Common myeloid progenitor, CD34-positive (primary cell): ENCODE measurements around the gene IGSF23.

ENCODE experiments used
- CTCF ChIA-PET: fragments of 350-600 bp; sonication (Branson Sonifier 250); formaldehyde crosslinking; loops from one replicate; lab custom pipeline; 2021; ENCODE audit warnings: antibody characterized with exemption; lab: Charles Lee
- POLR2A ChIA-PET: fragments of 350-600 bp; sonication (Branson Sonifier 250); formaldehyde crosslinking; loops from one replicate; lab custom pipeline; 2021; ENCODE audit warnings: antibody characterized with exemption; lab: Charles Lee
- DNase-seq, 3 donors: peaks; one replicate each; pipeline versions ENCODE4 v3.0.0 to v3.0.0-alpha.2; 2013
- H3K27ac ChIP-seq, 2 experiments: 1 replicate in 1 of 2; 2 replicates in 1 of 2; pipeline ENCODE4 v1.7.0; 2013; ENCODE audit warnings: inconsistent platforms in 2 of 2, low read length in 2 of 2, mild to moderate bottlenecking in 2 of 2, low read depth in 1 of 2, moderate library complexity in 1 of 2; ENCODE audit not compliant: severe bottlenecking in 2 of 2, insufficient read depth in 1 of 2, poor library complexity in 1 of 2
- H3K27me3 ChIP-seq, 5 experiments: replicated peaks in 2 of 5; 1 replicate in 3 of 5; 2 replicates in 2 of 5; pipeline versions ENCODE4 v1.6.1 to v1.7.0; 2013; ENCODE audit warnings: low read length in 4 of 5, mild to moderate bottlenecking in 2 of 5, moderate library complexity in 2 of 5, inconsistent platforms in 1 of 5; ENCODE audit not compliant: insufficient read depth in 5 of 5, control insufficient read depth in 4 of 5
- H3K36me3 ChIP-seq, 4 experiments: 1 replicate in 2 of 4; 2 replicates in 2 of 4; pipeline versions ENCODE4 v1.6.1 to v1.7.0; 2013; ENCODE audit warnings: low read length in 3 of 4, control low read depth in 1 of 4, mild to moderate bottlenecking in 1 of 4; ENCODE audit not compliant: control insufficient read depth in 4 of 4, insufficient read depth in 4 of 4
- H3K4me1 ChIP-seq, 4 experiments: 1 replicate in 3 of 4; 2 replicates in 1 of 4; pipeline versions ENCODE4 v1.6.1 to v1.7.1; 2013; ENCODE audit warnings: low read length in 3 of 4, mild to moderate bottlenecking in 3 of 4, control low read depth in 1 of 4, inconsistent platforms in 1 of 4, moderate library complexity in 1 of 4; ENCODE audit not compliant: control insufficient read depth in 4 of 4, insufficient read depth in 4 of 4; ENCODE audit errors: control extremely low read depth in 1 of 4
- H3K4me3 ChIP-seq, 7 experiments: 1 replicate in 4 of 7; 2 replicates in 3 of 7; pipeline versions ENCODE4 v1.5.1 to v1.7.0; 2013; ENCODE audit warnings: mild to moderate bottlenecking in 7 of 7, low read length in 6 of 7, moderate library complexity in 6 of 7, inconsistent platforms in 2 of 7, low read depth in 2 of 7, control low read depth in 1 of 7; ENCODE audit not compliant: insufficient read depth in 4 of 7, control insufficient read depth in 1 of 7; ENCODE audit errors: extremely low read depth in 1 of 7
- H3K9me3 ChIP-seq, 5 experiments: 1 replicate in 4 of 5; 2 replicates in 1 of 5; pipeline versions ENCODE4 v1.6.1 to v1.7.1; 2013; ENCODE audit warnings: low read length in 4 of 5, mild to moderate bottlenecking in 2 of 5, inconsistent platforms in 1 of 5, low read depth in 1 of 5, moderate library complexity in 1 of 5; ENCODE audit not compliant: control insufficient read depth in 4 of 5, insufficient read depth in 2 of 5; ENCODE audit errors: control extremely low read depth in 1 of 5
- WGBS: methylation state at CpG from one replicate; pipeline ENCODE4 v1.1.5; 2013; ENCODE audit not compliant: insufficient coverage; 5-methylcytosine and 5-hydroxymethylcytosine counted together

Gene IGSF23

GRCh38 chr19:44645407-44646048, 32.2 kb downstream of the IGSF23 start:
- 90% methylated on average over 2 of the region's 8 CpGs for WGBS
- POLR2A ChIA-PET, result no interaction called here

GRCh38 chr19:44646049-44646416, 32.7 kb downstream of the IGSF23 start:
- ChIA-PET POLR2A (no interaction called here), CTCF (interaction anchor here (3.1 kb wide), 1 partner anchor 11 kb away, joined by 13 read pairs; no protein-coding TSS in a partner anchor)
- Histone ChIP-seq H3K4me3 (no peak overlapping the region), H3K36me3 (peaks cover 8 to 38% (median 18%) of the 10 kb centered on the region in 4 experiments), H3K9me3 (no peaks in the 10 kb centered on the region), H3K4me1 (peaks cover 0 to 12% (median 8%) of the 10 kb centered on the region in 4 experiments), H3K27me3 (no peaks in the 10 kb centered on the region), H3K27ac (no peak overlapping the region)
- no peak for DNase-seq
- WGBS, result 94% methylated on average over 2 of the region's 3 CpGs

More at GRCh38 chr19:44645407-44646048, 32.2 kb downstream of the IGSF23 start:
- Histone ChIP-seq H3K4me3 (no peak overlapping the region), H3K4me1 (peaks cover 0 to 12% (median 8%) of the 10 kb centered on the region in 4 experiments), H3K9me3 (no peaks in the 10 kb centered on the region), H3K27me3 (no peaks in the 10 kb centered on the region), H3K36me3 (peaks cover 6 to 34% (median 16%) of the 10 kb centered on the region in 4 experiments), H3K27ac (no peak overlapping the region)
- no peak for DNase-seq
- CTCF ChIA-PET, result no interaction called here

GRCh38 chr19:44647144-44647543, 33.8 kb downstream of the IGSF23 start:
- Histone ChIP-seq H3K27ac (no peak overlapping the region), H3K27me3 (no peaks in the 10 kb centered on the region), H3K4me1 (peaks cover 0 to 12% (median 8%) of the 10 kb centered on the region in 4 experiments), H3K36me3 (peaks cover 8 to 45% (median 27%) of the 10 kb centered on the region in 4 experiments), H3K9me3 (no peaks in the 10 kb centered on the region), H3K4me3 (no peak overlapping the region)
- CTCF ChIA-PET, result interaction anchor here (3.1 kb wide), 1 partner anchor 10 kb away, joined by 13 read pairs; no protein-coding TSS in a partner anchor
- 98% methylated on average over 31 of the region's 31 CpGs for WGBS
- POLR2A ChIA-PET, result no interaction called here
- no peak for DNase-seq

DNA sequence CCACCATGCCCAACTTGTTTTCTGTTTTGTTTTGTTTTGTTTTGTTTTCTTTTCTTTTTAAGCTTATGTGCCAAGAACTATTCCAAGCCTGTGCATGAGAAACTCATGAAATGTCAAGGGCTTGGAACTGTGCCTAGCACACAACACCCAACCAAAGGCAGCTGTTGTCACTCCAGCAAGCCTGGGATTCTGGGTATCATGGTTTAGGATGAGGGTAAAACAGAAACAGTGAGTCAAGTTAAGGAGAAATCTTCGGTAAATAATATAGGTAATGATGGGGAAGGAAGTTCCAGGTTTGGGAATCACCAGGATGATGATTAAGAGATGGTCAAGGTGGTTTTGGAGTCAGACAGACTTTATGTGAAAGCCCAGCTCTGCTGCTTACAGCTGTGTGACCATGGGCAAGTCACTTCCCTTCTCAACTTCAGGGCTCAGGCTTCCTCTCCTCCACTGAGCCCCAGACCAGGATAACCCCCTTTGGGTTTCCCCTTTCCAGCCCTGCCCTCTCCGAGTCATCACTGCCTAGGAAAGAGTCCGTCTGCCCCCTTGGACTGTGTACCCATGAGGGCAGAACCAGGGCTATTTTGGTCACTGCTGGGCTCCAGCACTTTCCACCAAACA, 35.4 kb downstream of the IGSF23 start:
- DNase-seq, result no peak
- Histone ChIP-seq H3K27me3 (no peaks in the 10 kb centered on the region), H3K36me3 (peaks cover 8 to 58% (median 36%) of the 10 kb centered on the region in 4 experiments), H3K27ac (no peak overlapping the region), H3K4me1 (peaks cover 0 to 8% (median 3%) of the 10 kb centered on the region in 4 experiments), H3K9me3 (no peaks in the 10 kb centered on the region), H3K4me3 (no peak overlapping the region)
- CTCF ChIA-PET, result interaction anchor here (0.9 to 3.1 kb wide), 4 partner anchors 8 to 75 kb away, joined by 3 to 13 read pairs (median 4); no protein-coding TSS in a partner anchor
- POLR2A ChIA-PET, result no interaction called here
- WGBS, result 100% methylated on average over 3 of the region's 3 CpGs

GRCh38 chr19:44649578-44650145, 36.3 kb downstream of the IGSF23 start:
- Histone ChIP-seq H3K36me3 (peaks cover 8 to 65% (median 36%) of the 10 kb centered on the region in 4 experiments), H3K4me1 (peaks cover 0 to 4% (median 2%) of the 10 kb centered on the region in 4 experiments), H3K9me3 (no peaks in the 10 kb centered on the region), H3K27me3 (no peaks in the 10 kb centered on the region), H3K4me3 (no peak overlapping the region), H3K27ac (no peak overlapping the region)
- no peak for DNase-seq
- 94% methylated on average over 15 of the region's 15 CpGs for WGBS
- ChIA-PET POLR2A (no interaction called here), CTCF (no interaction called here)

DNA sequence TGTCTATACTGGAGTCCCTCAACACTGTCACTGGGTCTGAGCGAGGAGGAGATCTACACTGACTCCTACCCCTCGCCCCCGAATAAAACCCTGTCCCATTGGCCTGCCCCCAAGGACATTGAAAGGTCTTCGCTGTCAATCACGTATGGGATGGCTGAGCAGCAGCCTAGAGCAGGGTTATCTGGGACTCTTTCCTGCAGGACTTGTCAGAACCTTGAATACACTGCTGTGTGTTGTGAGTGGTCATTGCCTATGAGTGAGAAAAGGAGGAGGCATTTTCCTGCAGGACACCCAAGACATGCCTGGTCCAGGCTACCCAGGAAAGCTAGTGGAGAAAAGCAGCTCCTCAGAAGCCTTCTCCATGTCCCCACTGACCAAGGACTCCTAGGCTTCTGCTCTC, 40.0 kb downstream of the IGSF23 start:
- H3K36me3 ChIP-seq, result peaks cover 15 to 80% (median 41%) of the 10 kb centered on the region in 4 experiments
- DNase-seq, result no peak
- POLR2A ChIA-PET, result no interaction called here
- H3K27me3 ChIP-seq, result no peaks in the 10 kb centered on the region
- H3K4me3 ChIP-seq, result no peak overlapping the region
- CTCF ChIA-PET, result interaction anchor here (0.7 to 7.0 kb wide), 5 partner anchors 10 to 119 kb away, joined by 4 to 73 read pairs (median 8); no protein-coding TSS in a partner anchor
- H3K9me3 ChIP-seq, result no peaks in the 10 kb centered on the region
- H3K4me1 ChIP-seq, result peaks cover 0 to 5% (median 2%) of the 10 kb centered on the region in 4 experiments
- H3K27ac ChIP-seq, result no peak overlapping the region
- 97% methylated on average over 5 of the region's 5 CpGs for whole genome bisulfite sequencing
